Mammary epithelial cell (primary cell): ENCODE measurements around the gene OR8G1.

ENCODE experiments used
- EZH2 ChIP-seq: IDR thresholded peaks from 2 replicates; pipeline ENCODE4 v1.6.1; 2012; ENCODE audit warnings: low read length, inconsistent platforms, borderline replicate concordance
- TF ChIP-seq, protein P1 (sequence below), 2 donors: IDR thresholded peaks in 1 of 2; conservative IDR thresholded peaks in 1 of 2; 2 replicates each; pipeline ENCODE4 v1.5.1; 2011 to 2012; ENCODE audit warnings: inconsistent platforms in 2 of 2, low read length in 2 of 2, mild to moderate bottlenecking in 2 of 2, control low read depth in 1 of 2, low read depth in 1 of 2; ENCODE audit not compliant: insufficient read depth in 1 of 2; ENCODE audit errors: extremely low read depth in 1 of 2

DNA sequence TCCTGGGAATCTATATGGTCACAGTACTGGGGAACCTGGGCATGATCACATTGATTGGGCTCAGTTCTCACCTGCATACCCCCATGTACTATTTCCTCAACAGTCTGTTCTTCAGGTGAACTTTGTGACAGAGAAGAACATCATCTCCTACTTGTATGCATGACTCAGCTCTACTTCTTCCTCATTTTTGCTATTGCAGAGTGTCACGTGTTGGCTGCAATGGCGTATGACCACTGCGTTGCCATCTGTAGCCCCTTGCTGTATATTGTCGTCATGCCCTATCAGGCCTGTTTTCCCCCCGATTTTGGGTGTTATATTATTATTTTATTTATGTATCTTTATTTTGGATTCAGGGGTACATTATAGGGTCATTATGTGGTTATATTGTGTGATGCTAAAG lies 2.4 kb upstream of the OR8G1 start:
- TF ChIP-seq, protein P1, sequence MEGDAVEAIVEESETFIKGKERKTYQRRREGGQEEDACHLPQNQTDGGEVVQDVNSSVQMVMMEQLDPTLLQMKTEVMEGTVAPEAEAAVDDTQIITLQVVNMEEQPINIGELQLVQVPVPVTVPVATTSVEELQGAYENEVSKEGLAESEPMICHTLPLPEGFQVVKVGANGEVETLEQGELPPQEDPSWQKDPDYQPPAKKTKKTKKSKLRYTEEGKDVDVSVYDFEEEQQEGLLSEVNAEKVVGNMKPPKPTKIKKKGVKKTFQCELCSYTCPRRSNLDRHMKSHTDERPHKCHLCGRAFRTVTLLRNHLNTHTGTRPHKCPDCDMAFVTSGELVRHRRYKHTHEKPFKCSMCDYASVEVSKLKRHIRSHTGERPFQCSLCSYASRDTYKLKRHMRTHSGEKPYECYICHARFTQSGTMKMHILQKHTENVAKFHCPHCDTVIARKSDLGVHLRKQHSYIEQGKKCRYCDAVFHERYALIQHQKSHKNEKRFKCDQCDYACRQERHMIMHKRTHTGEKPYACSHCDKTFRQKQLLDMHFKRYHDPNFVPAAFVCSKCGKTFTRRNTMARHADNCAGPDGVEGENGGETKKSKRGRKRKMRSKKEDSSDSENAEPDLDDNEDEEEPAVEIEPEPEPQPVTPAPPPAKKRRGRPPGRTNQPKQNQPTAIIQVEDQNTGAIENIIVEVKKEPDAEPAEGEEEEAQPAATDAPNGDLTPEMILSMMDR (conservative IDR thresholded peaks at IDR 0.05 in 1 of 2, IDR thresholded peaks at IDR 0.05 in 1 of 2; ENCODE audit: extremely low read depth in 1 of 2, insufficient read depth in 1 of 2, low read depth in 1 of 2, low read length in 2 of 2), result no peak
- TF ChIP-seq EZH2, result no peak
